K562 (cell line): ENCODE results near the gene VPS37D. TPM values are rescaled to one million over a fixed set of nuclear protein-coding genes. Genes with fewer than 3 reads are reported as not detected.
A peak's percentile ranks its signal among the peaks of the same experiment; 100 is the strongest.

ENCODE experiments used
- CBX8 ChIP-seq: fragments of 200-600 bp; sonication (generic); IDR thresholded peaks from 2 replicates; pipeline ENCODE4 v1.6.1; 2012; ENCODE audit warnings: borderline replicate concordance, mixed run types, low read depth, mild to moderate bottlenecking, moderate library complexity, mixed read lengths, low read length, control low read depth, inconsistent platforms; ENCODE audit not compliant: poor library complexity, severe bottlenecking; ENCODE audit errors: extremely low read depth
- CHD1 ChIP-seq: fragments of 200-600 bp; sonication (generic); IDR thresholded peaks from one replicate; pipeline ENCODE4 v1.6.1; 2012; ENCODE audit warnings: mild to moderate bottlenecking, moderate library complexity, low read length, inconsistent platforms
- FOXJ2 ChIP-seq: fragments of 200-800 bp; sonication (Bioruptor generic); IDR thresholded peaks from 2 replicates; pipeline ENCODE4 v1.6.1; 2016; ENCODE audit warnings: missing genetic modification characterization, missing compliant biosample characterization
- GATAD2B ChIP-seq: fragments of 450-650 bp; IDR thresholded peaks from 2 replicates; pipeline ENCODE4 v1.6.1; 2017; ENCODE audit warnings: mild to moderate bottlenecking, borderline replicate concordance
- HDAC1 ChIP-seq, 2 experiments: fragments of 450-650 bp; IDR thresholded peaks; 2 replicates each; pipeline ENCODE4 v1.6.1; 2016 to 2017; ENCODE audit warnings: inconsistent platforms in 1 of 2, mild to moderate bottlenecking in 1 of 2, moderate library complexity in 1 of 2
- NFATC3 ChIP-seq: fragments of 450-650 bp; IDR thresholded peaks from 2 replicates; pipeline ENCODE4 v1.6.1; 2017; ENCODE audit warnings: mild to moderate bottlenecking
- PHF21A ChIP-seq: fragments of 450-650 bp; IDR thresholded peaks from 2 replicates; pipeline ENCODE4 v1.6.1; 2017; ENCODE audit warnings: low read depth, borderline replicate concordance
- RFX1 ChIP-seq: fragments of 450-650 bp; IDR thresholded peaks from 2 replicates; pipeline ENCODE4 v1.6.1; 2016; ENCODE audit warnings: mild to moderate bottlenecking, moderate library complexity
- SIX5 ChIP-seq, 2 experiments: IDR thresholded peaks; 2 replicates each; pipeline ENCODE4 v1.6.1; 2011; ENCODE audit warnings: low read length in 2 of 2, borderline replicate concordance in 1 of 2, low read depth in 1 of 2, mild to moderate bottlenecking in 1 of 2, moderate library complexity in 1 of 2; ENCODE audit not compliant: insufficient read depth in 1 of 2
- TOE1 ChIP-seq, 2 experiments: fragments of 450-650 bp in 1 of 2; sonication (generic) in 1 of 2; formaldehyde crosslinking in 1 of 2; IDR thresholded peaks; 2 replicates each; pipeline versions ENCODE4 v1.7.1 to v1.8.0; 2016 to 2022; ENCODE audit warnings: borderline replicate concordance in 2 of 2, mild to moderate bottlenecking in 2 of 2, antibody characterized with exemption in 1 of 2, inconsistent platforms in 1 of 2, low read depth in 1 of 2, missing genetic modification reagents in 1 of 2, moderate library complexity in 1 of 2
- ZFP1 ChIP-seq: fragments of 450-650 bp; formaldehyde crosslinking; IDR thresholded peaks from 2 replicates; pipeline ENCODE4 v1.4.0; 2020; ENCODE audit warnings: mild to moderate bottlenecking, mixed read lengths
- ZNF174 ChIP-seq: fragments of 250-450 bp; sonication (Bioruptor Pico); IDR thresholded peaks from 2 replicates; pipeline ENCODE4 v1.4.0; 2020; ENCODE audit warnings: mild to moderate bottlenecking
- ZNF316 ChIP-seq: fragments of 450-650 bp; IDR thresholded peaks from 2 replicates; pipeline ENCODE4 v1.6.1; 2016
- polyA plus RNA-seq, 8 experiments: library from polyadenylated mRNA; depleted of rRNA in 4 of 8; stranded (reverse) in 5 of 8; unstranded in 3 of 8; fragments of >200 nt; fragmentation: Nextera tagmentation in 2 of 8; fragmentation: Illumina TruSeq in 1 of 8; extraction: Ambion mirVana in 2 of 8; extraction: Trizol in 1 of 8; gene quantifications; 2 replicates each; pipeline versions ENCODE4 v1.2.1 to v1.2.3, GENCODE V29; 2011 to 2014; ENCODE audit warnings: inconsistent platforms in 1 of 8, missing spikeins in 1 of 8
- total RNA-seq, 7 experiments: library from RNA; depleted of rRNA in 6 of 7; stranded (reverse); fragments of >200 nt in 6 of 7; fragmentation: Illumina TruSeq in 2 of 7; extraction: Trizol in 2 of 7; gene quantifications; 2 replicates each; pipeline versions ENCODE4 v1.2.1 to v1.2.3, GENCODE V29; 2011 to 2021; ENCODE audit warnings: low replicate concordance in 1 of 7
- TF ChIP-seq, protein P1 (sequence below): fragments of 450-650 bp; IDR thresholded peaks from 2 replicates; pipeline ENCODE4 v1.6.1; 2016; ENCODE audit warnings: missing biosample characterization, missing genetic modification characterization
- TF ChIP-seq, protein P2 (sequence below): fragments of 450-650 bp; IDR thresholded peaks from 2 replicates; pipeline ENCODE4 v1.6.1; 2018; ENCODE audit warnings: mild to moderate bottlenecking, low read depth; ENCODE audit not compliant: partially characterized antibody
- TF ChIP-seq, protein P3 (sequence below): IDR thresholded peaks from 2 replicates; pipeline ENCODE4 v1.6.1; 2016; ENCODE audit warnings: missing genetic modification characterization, missing compliant biosample characterization
- TF ChIP-seq, protein P4 (sequence below): sonication (generic); formaldehyde crosslinking; IDR thresholded peaks from 2 replicates; pipeline ENCODE4 v1.8.0; 2023; ENCODE audit warnings: mild to moderate bottlenecking, missing genetic modification reagents
- TF ChIP-seq, protein P5 (sequence below): fragments of 250-450 bp; sonication (Bioruptor Pico); IDR thresholded peaks from 2 replicates; pipeline ENCODE4 v1.8.0; 2022; ENCODE audit warnings: inconsistent platforms, mild to moderate bottlenecking, moderate library complexity, borderline replicate concordance

The VPS37D gene
- total and polyA plus RNA-seq, 9 of the 15 experiments (the other 6 are each of a cell fraction or from before 2014, with no cell fraction given), result 0.25 to 2.3 (median 1.0) TPM; not detected in 3

DNA sequence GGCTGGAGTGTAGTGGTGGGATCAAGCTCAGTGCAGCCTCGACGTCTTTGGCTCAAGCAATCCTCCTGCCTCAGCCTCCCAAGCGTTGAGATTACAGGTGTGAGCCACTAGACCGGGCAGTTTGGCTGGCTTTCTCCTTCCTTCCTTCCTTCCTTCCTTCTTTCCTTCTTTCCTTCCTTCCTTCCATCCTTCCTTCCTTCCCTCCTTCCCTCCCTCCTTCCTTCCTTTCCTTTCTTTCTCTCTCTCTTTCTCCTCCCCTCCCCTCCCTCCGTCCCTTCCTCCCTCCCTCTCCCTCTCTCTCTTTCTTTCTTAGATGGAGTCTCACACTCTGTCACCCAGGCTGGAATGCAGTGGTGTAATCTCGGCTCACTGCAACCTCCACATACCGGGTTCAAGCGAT, 7.6 kb upstream of the VPS37D start (continued):
- no peak for TF ChIP-seq GATAD2B
- no peak for TF ChIP-seq RFX1
- TF ChIP-seq ZNF174 (CRISPR knock-in tag), result no peak
- TF ChIP-seq, protein P1, sequence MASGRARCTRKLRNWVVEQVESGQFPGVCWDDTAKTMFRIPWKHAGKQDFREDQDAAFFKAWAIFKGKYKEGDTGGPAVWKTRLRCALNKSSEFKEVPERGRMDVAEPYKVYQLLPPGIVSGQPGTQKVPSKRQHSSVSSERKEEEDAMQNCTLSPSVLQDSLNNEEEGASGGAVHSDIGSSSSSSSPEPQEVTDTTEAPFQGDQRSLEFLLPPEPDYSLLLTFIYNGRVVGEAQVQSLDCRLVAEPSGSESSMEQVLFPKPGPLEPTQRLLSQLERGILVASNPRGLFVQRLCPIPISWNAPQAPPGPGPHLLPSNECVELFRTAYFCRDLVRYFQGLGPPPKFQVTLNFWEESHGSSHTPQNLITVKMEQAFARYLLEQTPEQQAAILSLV (tag), result no peak
- TF ChIP-seq CHD1, result no peak
- no peak for TF ChIP-seq TOE1 (IDR thresholded peaks at IDR 0.05; ENCODE audit: borderline replicate concordance)
- no peak for TF ChIP-seq TOE1 (CRISPR knock-in tag; IDR thresholded peaks at IDR 0.05; ENCODE audit: borderline replicate concordance, low read depth)
- TF ChIP-seq ZNF316, result no peak
- TF ChIP-seq ZFP1 (CRISPR knock-in tag), result no peak
- no peak for TF ChIP-seq FOXJ2 (tag)
- TF ChIP-seq HDAC1 (IDR thresholded peaks at IDR 0.05), result 0 out of 4 replicates have a peak, but pooled peaks of 1 of the 2 experiments have one; percentile 44
- no peak for TF ChIP-seq CBX8
- no peak for TF ChIP-seq NFATC3
- TF ChIP-seq, protein P2, sequence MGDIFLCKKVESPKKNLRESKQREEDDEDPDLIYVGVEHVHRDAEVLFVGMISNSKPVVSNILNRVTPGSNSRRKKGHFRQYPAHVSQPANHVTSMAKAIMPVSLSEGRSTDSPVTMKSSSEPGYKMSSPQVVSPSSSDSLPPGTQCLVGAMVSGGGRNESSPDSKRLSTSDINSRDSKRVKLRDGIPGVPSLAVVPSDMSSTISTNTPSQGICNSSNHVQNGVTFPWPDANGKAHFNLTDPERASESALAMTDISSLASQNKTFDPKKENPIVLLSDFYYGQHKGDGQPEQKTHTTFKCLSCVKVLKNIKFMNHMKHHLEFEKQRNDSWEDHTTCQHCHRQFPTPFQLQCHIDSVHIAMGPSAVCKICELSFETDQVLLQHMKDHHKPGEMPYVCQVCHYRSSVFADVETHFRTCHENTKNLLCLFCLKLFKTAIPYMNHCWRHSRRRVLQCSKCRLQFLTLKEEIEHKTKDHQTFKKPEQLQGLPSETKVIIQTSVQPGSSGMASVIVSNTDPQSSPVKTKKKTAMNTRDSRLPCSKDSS, result peak; percentile 22
- 0 out of 2 replicates have a peak, but pooled peaks have one; percentile 31 for TF ChIP-seq PHF21A
- TF ChIP-seq SIX5 (IDR thresholded peaks at IDR 0.05; ENCODE audit: borderline replicate concordance in 1 of 2, insufficient read depth in 1 of 2, low read depth in 1 of 2, low read length in 2 of 2), result no peak
- TF ChIP-seq, protein P3, sequence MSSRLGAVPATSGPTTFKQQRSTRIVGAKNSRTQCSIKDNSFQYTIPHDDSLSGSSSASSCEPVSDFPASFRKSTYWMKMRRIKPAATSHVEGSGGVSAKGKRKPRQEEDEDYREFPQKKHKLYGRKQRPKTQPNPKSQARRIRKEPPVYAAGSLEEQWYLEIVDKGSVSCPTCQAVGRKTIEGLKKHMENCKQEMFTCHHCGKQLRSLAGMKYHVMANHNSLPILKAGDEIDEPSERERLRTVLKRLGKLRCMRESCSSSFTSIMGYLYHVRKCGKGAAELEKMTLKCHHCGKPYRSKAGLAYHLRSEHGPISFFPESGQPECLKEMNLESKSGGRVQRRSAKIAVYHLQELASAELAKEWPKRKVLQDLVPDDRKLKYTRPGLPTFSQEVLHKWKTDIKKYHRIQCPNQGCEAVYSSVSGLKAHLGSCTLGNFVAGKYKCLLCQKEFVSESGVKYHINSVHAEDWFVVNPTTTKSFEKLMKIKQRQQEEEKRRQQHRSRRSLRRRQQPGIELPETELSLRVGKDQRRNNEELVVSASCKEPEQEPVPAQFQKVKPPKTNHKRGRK, result peak; percentile 92
- TF ChIP-seq, protein P4, sequence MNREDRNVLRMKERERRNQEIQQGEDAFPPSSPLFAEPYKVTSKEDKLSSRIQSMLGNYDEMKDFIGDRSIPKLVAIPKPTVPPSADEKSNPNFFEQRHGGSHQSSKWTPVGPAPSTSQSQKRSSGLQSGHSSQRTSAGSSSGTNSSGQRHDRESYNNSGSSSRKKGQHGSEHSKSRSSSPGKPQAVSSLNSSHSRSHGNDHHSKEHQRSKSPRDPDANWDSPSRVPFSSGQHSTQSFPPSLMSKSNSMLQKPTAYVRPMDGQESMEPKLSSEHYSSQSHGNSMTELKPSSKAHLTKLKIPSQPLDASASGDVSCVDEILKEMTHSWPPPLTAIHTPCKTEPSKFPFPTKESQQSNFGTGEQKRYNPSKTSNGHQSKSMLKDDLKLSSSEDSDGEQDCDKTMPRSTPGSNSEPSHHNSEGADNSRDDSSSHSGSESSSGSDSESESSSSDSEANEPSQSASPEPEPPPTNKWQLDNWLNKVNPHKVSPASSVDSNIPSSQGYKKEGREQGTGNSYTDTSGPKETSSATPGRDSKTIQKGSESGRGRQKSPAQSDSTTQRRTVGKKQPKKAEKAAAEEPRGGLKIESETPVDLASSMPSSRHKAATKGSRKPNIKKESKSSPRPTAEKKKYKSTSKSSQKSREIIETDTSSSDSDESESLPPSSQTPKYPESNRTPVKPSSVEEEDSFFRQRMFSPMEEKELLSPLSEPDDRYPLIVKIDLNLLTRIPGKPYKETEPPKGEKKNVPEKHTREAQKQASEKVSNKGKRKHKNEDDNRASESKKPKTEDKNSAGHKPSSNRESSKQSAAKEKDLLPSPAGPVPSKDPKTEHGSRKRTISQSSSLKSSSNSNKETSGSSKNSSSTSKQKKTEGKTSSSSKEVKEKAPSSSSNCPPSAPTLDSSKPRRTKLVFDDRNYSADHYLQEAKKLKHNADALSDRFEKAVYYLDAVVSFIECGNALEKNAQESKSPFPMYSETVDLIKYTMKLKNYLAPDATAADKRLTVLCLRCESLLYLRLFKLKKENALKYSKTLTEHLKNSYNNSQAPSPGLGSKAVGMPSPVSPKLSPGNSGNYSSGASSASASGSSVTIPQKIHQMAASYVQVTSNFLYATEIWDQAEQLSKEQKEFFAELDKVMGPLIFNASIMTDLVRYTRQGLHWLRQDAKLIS, result no peak
- TF ChIP-seq, protein P5, sequence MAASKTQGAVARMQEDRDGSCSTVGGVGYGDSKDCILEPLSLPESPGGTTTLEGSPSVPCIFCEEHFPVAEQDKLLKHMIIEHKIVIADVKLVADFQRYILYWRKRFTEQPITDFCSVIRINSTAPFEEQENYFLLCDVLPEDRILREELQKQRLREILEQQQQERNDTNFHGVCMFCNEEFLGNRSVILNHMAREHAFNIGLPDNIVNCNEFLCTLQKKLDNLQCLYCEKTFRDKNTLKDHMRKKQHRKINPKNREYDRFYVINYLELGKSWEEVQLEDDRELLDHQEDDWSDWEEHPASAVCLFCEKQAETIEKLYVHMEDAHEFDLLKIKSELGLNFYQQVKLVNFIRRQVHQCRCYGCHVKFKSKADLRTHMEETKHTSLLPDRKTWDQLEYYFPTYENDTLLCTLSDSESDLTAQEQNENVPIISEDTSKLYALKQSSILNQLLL, result no peak
